OCI-LY7 (cell line): Measurements from ENCODE around the gene NUP93.

ENCODE experiments used
- CTCF ChIP-seq: fragments of 200-600 bp; sonication (generic); conservative IDR thresholded peaks from 2 replicates; pipeline ENCODE4 v1.5.1; 2014; ENCODE audit warnings: mild to moderate bottlenecking, antibody characterized with exemption, low read length, moderate library complexity, mixed read lengths
- EZH2phosphoT487 ChIP-seq: fragments of 200-600 bp; sonication (generic); IDR thresholded peaks from 2 replicates; pipeline ENCODE4 v1.6.1; 2018; ENCODE audit warnings: low read depth, borderline replicate concordance, mild to moderate bottlenecking, mixed run types, antibody characterized with exemption, low read length, moderate library complexity, mixed read lengths

- TF ChIP-seq CTCF (no peak), EZH2phosphoT487 (no peak)
These were observed 25.1 kb downstream of the NUP93 start for GRCh38 chr16:56755038-56755437.
